Spleen (tissue), 11 donors: ENCODE measurements around the gene FRYL. TPM values are rescaled to one million over a fixed set of nuclear protein-coding genes. Genes with fewer than 3 reads are reported as not detected.

Source experiments
- DNase-seq: peaks from one replicate; pipeline ENCODE4 v3.0.0-alpha.2; 2020
- H3K27ac ChIP-seq, 8 donors: fragments of 200-600 bp; sonication (generic) in 7 of 8; 1 replicate in 4 of 8; 2 replicates in 4 of 8; pipeline versions ENCODE4 v1.5.0 to v1.8.0; 2016 to 2021; ENCODE audit warnings: inconsistent platforms in 4 of 8, mild to moderate bottlenecking in 4 of 8, moderate library complexity in 1 of 8
- H3K27me3 ChIP-seq, 7 donors: fragments of 200-600 bp; sonication (generic) in 6 of 7; replicated peaks in 1 of 7; 1 replicate in 4 of 7; 2 replicates in 3 of 7; pipeline versions ENCODE4 v1.5.0 to v1.8.0; 2016 to 2021; ENCODE audit warnings: inconsistent platforms in 3 of 7, mild to moderate bottlenecking in 1 of 7
- H3K36me3 ChIP-seq, 6 donors: fragments of 200-600 bp; sonication (generic) in 5 of 6; 1 replicate in 4 of 6; 2 replicates in 2 of 6; pipeline versions ENCODE4 v1.5.0 to v1.8.0; 2016 to 2021; ENCODE audit warnings: inconsistent platforms in 2 of 6
- H3K4me1 ChIP-seq, 6 donors: fragments of 200-600 bp; sonication (generic) in 5 of 6; 1 replicate in 3 of 6; 2 replicates in 3 of 6; pipeline versions ENCODE4 v1.5.0 to v1.8.0; 2016 to 2021; ENCODE audit warnings: inconsistent platforms in 3 of 6
- H3K4me3 ChIP-seq, 8 donors: fragments of 200-600 bp; sonication (generic) in 7 of 8; 1 replicate in 4 of 8; 2 replicates in 4 of 8; pipeline versions ENCODE4 v1.5.0 to v1.8.0; 2016 to 2021; ENCODE audit warnings: inconsistent platforms in 4 of 8, mild to moderate bottlenecking in 4 of 8, moderate library complexity in 2 of 8
- H3K9me3 ChIP-seq, 8 donors: fragments of 200-600 bp; sonication (generic) in 7 of 8; 1 replicate in 4 of 8; 2 replicates in 4 of 8; pipeline versions ENCODE4 v1.5.0 to v1.8.0; 2016 to 2021; ENCODE audit warnings: inconsistent platforms in 4 of 8
- CTCF ChIP-seq, 11 experiments: fragments of 200-600 bp in 7 of 11; fragments of 450-650 bp in 4 of 11; sonication (generic) in 4 of 11; IDR thresholded peaks in 8 of 11; conservative IDR thresholded peaks in 3 of 11; 1 replicate in 7 of 11; 2 replicates in 4 of 11; pipeline versions ENCODE4 v1.4.0 to v1.8.0; 2016 to 2021; ENCODE audit warnings: antibody characterized with exemption in 11 of 11, inconsistent platforms in 4 of 11, mild to moderate bottlenecking in 1 of 11
- POLR2A ChIP-seq, 3 donors: fragments of 450-650 bp; IDR thresholded peaks; one replicate each; pipeline ENCODE4 v1.5.1; 2017; ENCODE audit warnings: antibody characterized with exemption in 3 of 3, mild to moderate bottlenecking in 1 of 3
- POLR2AphosphoS5 ChIP-seq, 3 donors: sonication (generic); formaldehyde crosslinking; IDR thresholded peaks; one replicate each; pipeline ENCODE4 v1.5.1; 2017; ENCODE audit warnings: antibody characterized with exemption in 3 of 3
- WGBS, 5 donors: extraction: QIAGEN DNeasy Blood & Tissue Kit in 3 of 5; methylation state at CpG; one replicate each; pipeline versions ENCODE4 v1.1.5 to v1.1.7; 2013 to 2018; 5-methylcytosine and 5-hydroxymethylcytosine counted together
- intact Hi-C: fragments of 100-400 bp; cut with DNase I; formaldehyde crosslinking; loops from one replicate; pipeline ENCODE4 v1.15.0; 2023; ENCODE audit warnings: low total_unique reads
- polyA plus RNA-seq, 3 donors: library from polyadenylated mRNA; stranded (reverse); fragments of 200-250 nt; gene quantifications; one replicate each; pipeline ENCODE4 v1.2.1, GENCODE V29; 2013
- total RNA-seq, 7 donors: library from RNA; depleted of rRNA in 3 of 7; stranded (reverse); fragments of >200 nt in 3 of 7; fragmentation: NEBNext Ultra II Directional in 4 of 7; extraction: Animal tissue kit (Norgen Biotek cat#: 25700) in 4 of 7; gene quantifications; one replicate each; pipeline versions ENCODE4 v1.1.0 to v1.2.1, GENCODE V29; 2016 to 2021
- donor health status: healthy with polysubstance abuse.
- donor health status: DM: no; HTN: no; CAD: no; lungs with moderate emphysema.
- donor health status: DM: no; HTN: no; CAD: no.
- donor health status: Bipolar disorder and iron deficiency.
- donor health status: healthy.
- donor health status: DM: no; HTN: no; CAD: no.
- donor health status: DM: yes; HTN: yes; CAD: no.

Gene FRYL
- total and polyA plus RNA-seq, 10 donors: 14.2 to 118 (median 94.9) TPM

- TF ChIP-seq POLR2A (IDR thresholded peaks at IDR 0.05) (no peak), CTCF (IDR thresholded peaks at IDR 0.05 in 8 of 11, conservative IDR thresholded peaks at IDR 0.05 in 3 of 11) (no peak), POLR2AphosphoS5 (IDR thresholded peaks at IDR 0.05) (no peak)
- Histone ChIP-seq H3K27ac (no peak overlapping the region), H3K4me1 (peaks cover 0 to 20% (median 2%) of the 10 kb centered on the region in 6 donors), H3K27me3 (no peaks in the 10 kb centered on the region), H3K36me3 (no peaks in the 10 kb centered on the region), H3K9me3 (no peaks in the 10 kb centered on the region), H3K4me3 (no peak overlapping the region)
- 61 to 87% (median 81%) methylated on average over 1 of the region's 1 CpG for WGBS, 5 donors
- DNase-seq: no peak
- intact Hi-C loops: no loop called here
Measured at GRCh38 chr4:48796927-48797679, 17.0 kb upstream of the FRYL start.

GRCh38 chr4:48796191-48796926 is 16.3 kb upstream of the FRYL start:
- Histone ChIP-seq H3K36me3 (no peaks in the 10 kb centered on the region), H3K27ac (no peak overlapping the region), H3K9me3 (no peaks in the 10 kb centered on the region), H3K4me1 (peaks cover 0 to 17% (median 2%) of the 10 kb centered on the region in 6 donors), H3K4me3 (no peak overlapping the region), H3K27me3 (no peaks in the 10 kb centered on the region)
- intact Hi-C loops: no loop called here
- 73 to 84% (median 79%) methylated on average over 2 of the region's 2 CpGs for WGBS, 5 donors
- no peak for DNase-seq
- TF ChIP-seq POLR2A (IDR thresholded peaks at IDR 0.05): no peak
- no peak for TF ChIP-seq POLR2AphosphoS5 (IDR thresholded peaks at IDR 0.05)
- TF ChIP-seq CTCF (IDR thresholded peaks at IDR 0.05 in 8 of 11, conservative IDR thresholded peaks at IDR 0.05 in 3 of 11): no peak

GRCh38 chr4:48795108-48795507 is 15.0 kb upstream of the FRYL start:
- 82 to 93% (median 87%) methylated on average over 3 of the region's 3 CpGs for WGBS, 5 donors
- no peak for DNase-seq
- TF ChIP-seq POLR2AphosphoS5 (IDR thresholded peaks at IDR 0.05) (no peak), CTCF (IDR thresholded peaks at IDR 0.05 in 8 of 11, conservative IDR thresholded peaks at IDR 0.05 in 3 of 11) (no peak), POLR2A (IDR thresholded peaks at IDR 0.05) (no peak)

More at GRCh38 chr4:48795108-48795507, 15.0 kb upstream of the FRYL start:
- peaks cover 0 to 16% (median 2%) of the 10 kb centered on the region in 6 donors for H3K4me1 ChIP-seq
- no peak overlapping the region for H3K4me3 ChIP-seq
- intact Hi-C loops: no loop called here
- H3K9me3 ChIP-seq: no peaks in the 10 kb centered on the region
- no peak overlapping the region for H3K27ac ChIP-seq
- no peaks in the 10 kb centered on the region for H3K27me3 ChIP-seq
- H3K36me3 ChIP-seq: no peaks in the 10 kb centered on the region
